Measurements from ENCODE around the gene APOH. TPM values are rescaled to one million over a fixed set of nuclear protein-coding genes. Genes with fewer than 3 reads are reported as not detected.

Gene APOH
- total RNA-seq, 2 donors from 2014 or later, result not detected

DNA sequence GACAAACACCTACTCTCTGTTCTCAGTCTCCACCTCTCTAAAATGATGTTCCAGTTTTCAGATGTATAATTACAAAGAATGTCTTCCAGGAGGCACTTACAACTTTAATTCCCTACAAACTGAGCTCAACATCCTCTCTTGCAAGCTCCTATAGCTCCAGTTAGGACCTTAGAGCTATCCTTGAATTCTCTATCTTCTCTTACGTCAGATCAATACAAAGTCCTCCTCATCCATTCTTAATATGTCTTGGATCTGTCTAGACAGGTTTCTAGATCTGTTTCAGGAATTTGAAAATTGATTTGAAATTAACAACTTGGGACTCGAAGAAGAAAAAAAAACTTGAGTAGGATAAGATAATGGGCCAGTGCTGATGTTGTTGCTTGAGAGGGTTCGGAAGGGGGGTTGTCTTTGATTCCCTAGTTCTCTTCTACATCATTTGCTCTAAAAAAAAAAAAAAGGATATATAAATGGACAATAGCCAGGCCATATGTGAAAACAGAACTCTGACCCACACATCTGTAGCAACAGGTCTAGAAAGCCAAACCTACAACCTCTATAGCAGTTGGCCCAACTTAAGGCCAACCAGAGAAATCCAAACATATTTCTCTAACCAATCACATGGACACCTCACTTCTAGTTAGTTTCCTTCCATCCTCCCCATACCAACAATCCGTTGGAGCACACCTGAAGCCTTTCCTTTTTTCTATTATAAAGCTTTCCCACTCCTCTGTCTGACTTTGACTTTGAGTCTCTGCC lies 746 bp upstream of the APOH start:
- Mint-ChIP-seq H3K36me3 (ENCODE audit: low read depth) (peaks cover 6% of the 10 kb centered on the region), H3K27ac (no peak overlapping the region), H3K4me3 (no peak overlapping the region), H3K27me3 (peaks cover 8% of the 10 kb centered on the region), H3K4me1 (peaks cover 12% of the 10 kb centered on the region)
- ATAC-seq, result no peak
- DNase-seq, result no peak
- H3K9me3 ChIP-seq (ENCODE audit: control insufficient read depth, low read length, poor library complexity, severe bottlenecking), result no peaks in the 10 kb centered on the region

DNA sequence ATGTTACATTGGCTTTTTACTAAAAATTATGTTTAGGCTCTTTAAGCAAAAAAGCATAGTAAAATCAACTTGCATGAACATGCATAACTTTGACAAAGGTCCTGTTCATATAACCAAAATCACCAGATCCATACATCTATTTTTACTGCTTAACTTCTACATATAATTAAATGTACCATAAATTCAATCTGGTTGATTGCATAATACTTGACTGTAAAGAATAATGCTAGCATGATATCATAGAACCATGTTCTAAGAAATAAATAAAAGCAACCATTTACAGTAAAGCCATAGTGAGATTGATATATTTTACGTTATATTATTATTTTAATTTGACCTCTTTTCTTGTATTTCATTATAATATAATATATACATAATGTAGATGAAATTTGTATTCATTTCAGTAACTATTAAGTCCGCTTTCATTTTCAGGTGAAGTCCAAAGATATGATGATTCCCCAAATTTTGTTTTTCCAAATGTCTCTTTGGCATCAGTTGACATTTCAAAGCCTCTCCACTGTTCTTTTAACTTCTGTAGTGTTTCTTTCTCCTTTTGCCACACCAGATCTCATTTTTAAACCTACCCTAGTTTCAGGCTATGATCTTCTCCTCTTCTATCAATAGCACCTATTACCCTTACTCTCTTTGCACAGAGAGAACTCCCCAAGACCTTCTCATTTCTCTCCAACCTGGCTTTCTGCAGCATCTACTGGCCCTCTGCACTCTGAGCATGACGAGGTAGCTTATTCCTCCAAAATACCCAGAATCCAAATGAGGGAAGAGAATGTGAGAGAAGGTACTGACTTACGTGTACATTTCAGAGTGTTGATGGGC lies 1.8 kb downstream of the APOH start:
- Mint-ChIP-seq H3K27me3 (peaks cover 15% of the 10 kb centered on the region), H3K27ac (no peak overlapping the region), H3K36me3 (ENCODE audit: low read depth) (peaks cover 6% of the 10 kb centered on the region), H3K4me3 (no peak overlapping the region), H3K4me1 (peaks cover 6% of the 10 kb centered on the region)
- no peak for ATAC-seq
- no peaks in the 10 kb centered on the region for H3K9me3 ChIP-seq (ENCODE audit: control insufficient read depth, low read length, poor library complexity, severe bottlenecking)
- no peak for DNase-seq

GRCh38 chr17:66222798-66223350 lies 6.3 kb downstream of the APOH start:
- H3K27me3 Mint-ChIP-seq, result peaks cover 11% of the 10 kb centered on the region
- H3K9me3 ChIP-seq (ENCODE audit: control insufficient read depth, low read length, poor library complexity, severe bottlenecking), result no peaks in the 10 kb centered on the region
- H3K36me3 Mint-ChIP-seq (ENCODE audit: low read depth), result peaks cover 3% of the 10 kb centered on the region
- no peak overlapping the region for H3K27ac Mint-ChIP-seq
- ATAC-seq (no peak), DNase-seq (no peak)
- H3K4me1 Mint-ChIP-seq, result no peaks in the 10 kb centered on the region
- no peak overlapping the region for H3K4me3 Mint-ChIP-seq

DNA sequence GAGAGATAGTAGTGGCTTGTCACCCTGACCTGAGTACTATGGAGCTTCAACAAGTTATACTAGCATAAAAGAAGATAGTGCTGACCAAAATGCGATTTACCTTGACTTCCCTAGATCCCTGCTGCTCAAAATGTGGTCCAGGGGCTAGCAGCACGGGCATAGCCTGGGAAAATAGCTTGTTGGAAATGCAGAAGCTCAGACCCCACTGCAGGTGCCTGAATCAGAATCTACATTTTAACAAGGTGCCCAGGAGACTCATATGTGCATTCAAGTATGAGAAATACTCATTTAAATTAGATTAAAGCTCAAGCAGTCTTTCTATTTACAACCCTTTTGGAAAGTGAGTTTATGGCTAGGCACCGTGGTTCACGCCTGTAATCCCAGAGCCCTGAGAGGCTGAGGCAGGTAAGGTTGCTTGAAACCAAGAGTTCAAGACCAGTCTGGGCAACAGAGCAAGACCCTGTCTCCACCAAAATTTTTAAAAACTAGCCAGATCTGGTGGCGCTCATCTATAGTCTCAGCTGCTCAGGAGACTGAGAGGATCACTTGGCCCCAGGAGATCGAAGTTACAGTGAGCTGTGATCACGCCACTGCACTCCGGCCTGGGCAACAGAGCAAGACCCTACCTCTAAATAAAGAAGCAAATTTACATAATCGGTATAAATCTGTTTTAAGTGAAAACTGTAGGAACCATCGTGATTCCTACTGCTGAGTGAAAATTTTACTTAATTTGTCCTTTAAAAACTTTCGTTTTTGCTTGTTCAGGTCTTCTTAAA lies 7.3 kb downstream of the APOH start:
- Mint-ChIP-seq H3K27ac (no peak overlapping the region), H3K4me1 (no peaks in the 10 kb centered on the region), H3K27me3 (peaks cover 7% of the 10 kb centered on the region), H3K36me3 (ENCODE audit: low read depth) (no peaks in the 10 kb centered on the region), H3K4me3 (no peak overlapping the region)
- no peaks in the 10 kb centered on the region for H3K9me3 ChIP-seq (ENCODE audit: control insufficient read depth, low read length, poor library complexity, severe bottlenecking)
- DNase-seq (no peak), ATAC-seq (no peak)

GRCh38 chr17:66221343-66221742 lies 7.9 kb downstream of the APOH start:
- no peak overlapping the region for H3K27ac Mint-ChIP-seq
- no peaks in the 10 kb centered on the region for H3K4me1 Mint-ChIP-seq
- ATAC-seq (no peak), DNase-seq (no peak)
- no peaks in the 10 kb centered on the region for H3K9me3 ChIP-seq (ENCODE audit: control insufficient read depth, low read length, poor library complexity, severe bottlenecking)
- H3K4me3 Mint-ChIP-seq, result no peak overlapping the region
- peaks cover 7% of the 10 kb centered on the region for H3K27me3 Mint-ChIP-seq
- no peaks in the 10 kb centered on the region for H3K36me3 Mint-ChIP-seq (ENCODE audit: low read depth)

- Mint-ChIP-seq H3K27ac (no peak overlapping the region), H3K4me3 (no peak overlapping the region)
- no peaks in the 10 kb centered on the region for H3K9me3 ChIP-seq (ENCODE audit: control insufficient read depth, low read length, poor library complexity, severe bottlenecking)
These were observed 9.0 kb downstream of the APOH start for GRCh38 chr17:66220079-66220835.

DNA sequence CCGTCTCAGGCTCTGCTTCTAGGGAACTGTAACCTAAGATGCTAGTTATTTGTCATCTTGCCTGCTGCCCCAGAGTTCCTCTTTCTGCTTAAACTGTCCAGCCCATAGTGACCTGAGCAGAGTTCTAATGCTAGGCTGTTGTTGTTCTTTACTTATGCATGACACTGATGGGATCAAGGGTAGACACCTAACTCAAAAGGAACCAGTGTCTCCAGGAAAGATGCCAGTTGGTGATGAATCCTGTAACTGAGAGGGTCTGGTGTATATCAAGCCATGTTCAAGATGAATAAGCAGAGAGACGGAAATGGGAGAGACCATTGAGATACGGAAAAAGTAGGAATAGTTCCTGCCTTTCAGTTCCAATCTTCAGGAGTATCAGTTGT lies 13.7 kb downstream of the APOH start:
- Mint-ChIP-seq H3K27me3 (peaks cover 13% of the 10 kb centered on the region), H3K27ac (no peak overlapping the region), H3K4me3 (no peak overlapping the region), H3K36me3 (ENCODE audit: low read depth) (peaks cover 4% of the 10 kb centered on the region), H3K4me1 (peaks cover 2% of the 10 kb centered on the region)
- no peaks in the 10 kb centered on the region for H3K9me3 ChIP-seq (ENCODE audit: control insufficient read depth, low read length, poor library complexity, severe bottlenecking)
- no peak for DNase-seq
- no peak for ATAC-seq

More at GRCh38 chr17:66220079-66220835, 9.0 kb downstream of the APOH start:
- H3K27me3 Mint-ChIP-seq, result peaks cover 7% of the 10 kb centered on the region
- H3K4me1 Mint-ChIP-seq, result no peaks in the 10 kb centered on the region
- H3K36me3 Mint-ChIP-seq (ENCODE audit: low read depth), result no peaks in the 10 kb centered on the region
- DNase-seq (no peak), ATAC-seq (no peak)

- Mint-ChIP-seq H3K4me1 (peaks cover 2% of the 10 kb centered on the region), H3K27me3 (peaks cover 14% of the 10 kb centered on the region), H3K27ac (no peak overlapping the region), H3K4me3 (no peak overlapping the region), H3K36me3 (ENCODE audit: low read depth) (peaks cover 4% of the 10 kb centered on the region)
- DNase-seq (no peak), ATAC-seq (no peak)
- H3K9me3 ChIP-seq (ENCODE audit: control insufficient read depth, low read length, poor library complexity, severe bottlenecking), result no peaks in the 10 kb centered on the region
These were observed 14.2 kb downstream of the APOH start for GRCh38 chr17:66214884-66215528.

DNA sequence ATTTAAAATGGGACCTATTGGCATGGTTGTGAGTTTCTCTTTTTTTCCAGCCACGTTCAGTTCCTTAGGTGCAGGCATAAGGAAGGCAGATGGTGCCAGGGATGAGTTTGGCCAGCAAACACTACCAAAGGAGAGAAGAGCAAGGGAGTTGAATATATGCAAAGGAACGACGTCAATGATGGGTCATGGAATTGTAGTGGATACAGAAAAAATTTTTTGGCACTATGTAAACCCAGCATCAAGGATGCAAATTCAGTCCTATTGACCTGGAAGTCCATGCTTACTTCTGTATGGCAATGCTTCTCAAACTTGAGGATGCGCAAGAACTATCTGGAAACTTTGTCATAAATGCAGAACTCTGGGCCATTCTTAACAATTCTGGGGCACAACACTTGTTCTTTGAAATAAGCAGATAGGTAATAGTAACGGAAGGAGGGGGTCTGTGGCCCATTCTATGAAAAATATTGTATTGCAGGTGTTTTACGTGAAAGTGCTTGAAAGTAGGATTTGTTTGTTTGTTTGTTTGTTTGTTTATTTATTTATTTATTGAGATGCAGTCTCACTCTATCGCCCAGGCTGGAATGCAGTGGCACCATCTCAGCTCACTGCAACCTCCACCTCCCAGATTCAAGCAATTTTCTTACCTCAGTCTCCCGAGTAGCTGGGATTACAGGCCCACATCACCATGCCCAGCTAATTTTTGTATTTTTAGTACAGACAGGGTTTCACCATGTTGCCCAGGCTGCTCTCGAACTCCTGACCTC lies 18.0 kb downstream of the APOH start:
- no peak for ATAC-seq
- Mint-ChIP-seq H3K27ac (no peak overlapping the region), H3K36me3 (ENCODE audit: low read depth) (peaks cover 4% of the 10 kb centered on the region), H3K4me3 (no peak overlapping the region), H3K27me3 (peaks cover 14% of the 10 kb centered on the region), H3K4me1 (peaks cover 2% of the 10 kb centered on the region)
- DNase-seq, result no peak
- H3K9me3 ChIP-seq (ENCODE audit: control insufficient read depth, low read length, poor library complexity, severe bottlenecking), result no peaks in the 10 kb centered on the region

- peaks cover 2% of the 10 kb centered on the region for H3K4me1 Mint-ChIP-seq
- H3K27ac Mint-ChIP-seq, result no peak overlapping the region
- peaks cover 4% of the 10 kb centered on the region for H3K36me3 Mint-ChIP-seq (ENCODE audit: low read depth)
- H3K27me3 Mint-ChIP-seq, result peaks cover 14% of the 10 kb centered on the region
- ATAC-seq (no peak), DNase-seq (no peak)
- H3K4me3 Mint-ChIP-seq, result no peak overlapping the region
- H3K9me3 ChIP-seq (ENCODE audit: control insufficient read depth, low read length, poor library complexity, severe bottlenecking), result no peaks in the 10 kb centered on the region
These were observed 19.0 kb downstream of the APOH start for GRCh38 chr17:66210208-66210574.

GRCh38 chr17:66207936-66208335 lies 21.3 kb downstream of the APOH start:
- peaks cover under 1% of the 10 kb centered on the region for H3K36me3 Mint-ChIP-seq (ENCODE audit: low read depth)
- no peak for ATAC-seq
- DNase-seq, result no peak
- H3K4me1 Mint-ChIP-seq, result peaks cover 2% of the 10 kb centered on the region
- peaks cover 10% of the 10 kb centered on the region for H3K27me3 Mint-ChIP-seq
- H3K27ac Mint-ChIP-seq, result no peak overlapping the region
- H3K4me3 Mint-ChIP-seq, result no peak overlapping the region
- no peaks in the 10 kb centered on the region for H3K9me3 ChIP-seq (ENCODE audit: control insufficient read depth, low read length, poor library complexity, severe bottlenecking)

All from T-helper 17 cell (primary cell).